GM18517 (cell line): ENCODE measurements around the gene ADCY10.
"Not testable (repeated sequence)": the region's sequence is repeated elsewhere in the genome, so short reads cannot be mapped to it uniquely, and the experiment has no call there.

Experiments
- ATAC-seq: cut with Tn5 transposase; IDR thresholded peaks from one replicate; pipeline ENCODE4 v1.9.1; 2021; ENCODE audit warnings: mild to moderate bottlenecking, moderate library complexity; ENCODE audit not compliant: unreplicated experiment

The ADCY10 gene

DNA sequence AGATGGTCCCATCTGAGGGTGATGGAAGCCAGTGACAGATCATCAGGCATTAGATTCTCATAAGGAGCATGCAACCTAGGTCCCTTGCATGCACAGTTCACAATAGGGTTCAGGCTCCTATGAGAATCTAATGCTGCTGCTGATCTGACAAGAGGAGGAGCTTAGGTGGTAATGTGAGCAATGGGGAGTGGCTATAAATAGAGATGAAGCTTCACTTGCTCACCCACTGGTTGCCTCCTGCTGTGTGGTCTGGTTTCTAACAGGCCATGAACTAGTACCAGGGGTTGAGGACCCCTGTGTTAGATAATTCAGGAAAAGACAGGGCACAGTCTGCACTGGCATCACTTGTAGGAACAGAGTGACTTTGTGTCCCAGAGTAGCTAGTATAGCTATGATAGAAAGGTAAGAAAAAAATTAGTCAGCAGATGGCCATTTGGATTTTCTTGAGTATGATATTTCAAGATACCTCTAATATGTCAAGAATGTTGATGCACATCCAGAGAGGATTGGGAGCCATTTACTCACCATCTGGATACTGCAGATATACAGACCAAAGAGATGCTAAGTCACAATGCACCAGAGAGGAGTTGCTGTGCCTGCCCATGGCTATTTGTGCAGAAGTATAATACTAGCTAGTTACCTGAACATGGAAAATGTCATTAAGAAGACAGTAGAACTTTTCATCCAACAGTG is 53.6 kb downstream of the ADCY10 start:
- no peak for ATAC-seq

- no peak for ATAC-seq
These were observed 57.1 kb downstream of the ADCY10 start for GRCh38 chr1:167856711-167857418.

GRCh38 chr1:167854184-167854583 is 59.8 kb downstream of the ADCY10 start:
- no peak for ATAC-seq

GRCh38 chr1:167849666-167850065 is 64.3 kb downstream of the ADCY10 start:
- no peak for ATAC-seq

DNA sequence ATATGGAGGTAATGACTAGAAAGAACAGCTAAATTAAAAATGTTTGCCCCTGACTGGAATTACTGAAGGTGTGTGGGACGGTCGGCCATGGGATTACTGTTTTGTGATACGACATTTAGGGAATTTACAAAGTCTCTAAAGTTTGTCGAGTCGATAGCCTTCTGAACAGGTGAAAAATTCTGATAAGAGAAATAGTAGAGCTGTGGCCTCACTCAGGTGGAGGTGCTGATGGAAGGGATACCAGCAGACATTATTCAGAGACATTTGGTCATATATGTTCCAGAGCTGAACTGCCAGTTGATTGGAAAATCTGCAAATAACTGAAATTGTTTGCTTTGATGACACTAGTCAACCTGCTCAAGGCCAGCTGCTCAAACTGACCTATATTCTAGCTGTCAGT is 71.1 kb downstream of the ADCY10 start:
- no peak for ATAC-seq

DNA sequence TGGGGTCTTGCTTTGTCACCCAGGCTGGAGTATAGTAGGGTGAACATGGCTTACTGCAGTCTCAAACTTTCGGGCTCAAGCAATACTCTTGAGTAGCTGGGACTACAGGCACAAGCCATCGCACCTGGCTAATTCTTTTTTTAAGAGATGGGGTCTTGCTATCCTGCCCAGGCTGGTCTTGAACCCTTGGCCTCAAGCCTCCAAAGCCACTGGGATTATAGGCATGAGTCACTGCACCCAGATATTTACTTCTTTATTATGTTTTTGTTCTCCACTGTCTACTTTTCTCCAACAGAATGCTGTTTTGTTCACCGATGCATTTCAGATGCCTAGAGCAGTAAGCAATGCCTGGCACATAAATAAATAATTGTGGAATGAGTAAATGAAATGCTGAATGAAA is 72.4 kb downstream of the ADCY10 start:
- no peak for ATAC-seq

DNA sequence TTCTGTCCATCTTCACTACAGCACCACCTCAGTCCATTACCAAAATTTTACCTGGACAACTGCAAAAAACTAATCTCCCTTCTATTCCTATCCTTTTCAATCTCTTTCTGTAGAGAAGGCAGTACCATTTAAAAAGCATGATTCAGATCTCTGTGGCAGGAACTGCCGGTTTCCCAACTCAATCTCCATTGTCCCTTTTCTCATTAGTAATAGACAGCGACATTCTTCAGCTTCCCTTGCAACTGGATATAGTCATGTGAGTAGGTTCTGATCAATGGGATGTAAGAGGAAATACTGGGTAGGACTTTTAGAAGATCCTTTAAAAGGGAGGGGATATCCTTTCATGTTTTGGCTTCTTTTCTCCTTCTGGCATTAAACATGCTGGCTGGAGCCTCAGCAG is 74.9 kb downstream of the ADCY10 start:
- ATAC-seq: no peak

DNA sequence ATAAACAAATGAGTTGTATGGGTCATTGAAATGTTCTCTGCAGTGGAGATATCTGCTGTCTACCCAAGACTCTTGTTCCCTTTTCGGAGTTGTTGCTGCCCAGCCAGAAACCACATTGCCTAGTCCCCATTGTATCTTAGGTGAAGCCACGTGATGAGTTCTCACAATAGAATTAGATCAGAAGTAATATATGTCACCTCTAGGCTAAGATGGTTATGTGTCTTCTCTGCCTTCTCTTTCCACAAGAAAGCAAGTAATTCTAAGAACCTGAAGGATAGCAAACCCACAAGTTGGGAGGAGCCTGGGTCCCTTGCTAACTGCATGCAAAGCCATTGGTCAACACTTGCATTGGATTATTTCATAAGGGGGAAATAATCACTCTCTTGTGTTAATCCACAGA is 76.6 kb downstream of the ADCY10 start:
- ATAC-seq: no peak

DNA sequence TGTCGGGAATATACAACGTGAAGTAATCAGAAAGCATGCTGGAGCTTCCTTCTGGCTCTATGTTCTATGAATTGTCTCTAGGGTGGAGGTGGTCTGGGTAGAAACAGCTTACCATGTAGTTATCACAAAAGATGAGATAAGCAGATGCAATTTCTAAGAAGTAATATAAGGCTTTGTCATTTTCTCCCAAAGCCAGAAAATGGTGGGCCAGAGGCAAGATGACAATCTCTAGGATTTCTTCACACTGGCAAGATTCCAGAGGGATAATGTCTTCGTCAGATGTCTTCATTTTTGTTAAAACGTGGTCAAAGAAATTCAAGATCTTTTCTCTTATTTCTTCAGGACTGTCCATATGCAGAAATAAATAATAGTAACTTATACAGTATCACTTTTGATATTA is 77.7 kb downstream of the ADCY10 start:
- ATAC-seq: no peak

GRCh38 chr1:167833904-167834303 is 80.0 kb downstream of the ADCY10 start:
- ATAC-seq: no peak

- ATAC-seq: no peak
These were observed 81.2 kb downstream of the ADCY10 start for GRCh38 chr1:167832693-167833092.

DNA sequence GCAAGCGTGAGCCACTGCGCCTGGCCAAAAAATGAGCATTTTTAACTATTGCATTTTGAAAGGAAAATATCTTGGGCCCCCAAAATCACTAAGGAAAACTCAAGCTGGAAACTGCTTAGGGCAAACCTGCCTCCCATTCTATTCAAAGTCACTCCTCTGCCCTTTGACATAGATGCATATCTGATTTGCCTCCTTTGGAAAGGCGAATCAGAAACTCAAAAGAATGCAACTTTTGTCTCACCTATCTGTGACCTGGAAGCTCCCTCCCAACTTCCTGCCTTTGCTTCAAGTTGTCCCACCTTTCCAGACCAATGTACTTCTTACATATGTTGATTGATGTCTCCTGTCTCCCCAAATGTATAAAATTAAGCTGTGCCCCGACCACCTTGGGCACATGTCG is 83.3 kb downstream of the ADCY10 start:
- ATAC-seq: not testable (repeated sequence)

DNA sequence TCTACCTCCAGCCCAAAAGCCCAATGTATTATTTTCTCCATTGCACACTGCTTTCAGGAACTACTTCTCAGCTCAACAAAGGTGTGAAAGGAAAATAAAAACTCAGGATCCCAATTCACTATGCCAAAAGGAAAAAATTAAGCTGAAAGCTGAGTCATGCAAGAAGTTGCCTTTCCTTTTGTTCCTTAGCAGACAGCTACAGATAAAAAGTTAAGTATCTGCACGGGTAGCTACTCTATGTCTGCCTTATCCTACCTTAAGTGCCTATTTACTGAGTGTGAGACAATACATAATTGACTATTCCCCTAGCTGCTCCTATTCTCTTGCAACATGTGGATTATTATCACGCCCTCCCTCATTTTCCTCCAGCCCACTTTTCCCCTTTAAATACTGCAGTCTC is 84.1 kb downstream of the ADCY10 start:
- no peak for ATAC-seq

DNA sequence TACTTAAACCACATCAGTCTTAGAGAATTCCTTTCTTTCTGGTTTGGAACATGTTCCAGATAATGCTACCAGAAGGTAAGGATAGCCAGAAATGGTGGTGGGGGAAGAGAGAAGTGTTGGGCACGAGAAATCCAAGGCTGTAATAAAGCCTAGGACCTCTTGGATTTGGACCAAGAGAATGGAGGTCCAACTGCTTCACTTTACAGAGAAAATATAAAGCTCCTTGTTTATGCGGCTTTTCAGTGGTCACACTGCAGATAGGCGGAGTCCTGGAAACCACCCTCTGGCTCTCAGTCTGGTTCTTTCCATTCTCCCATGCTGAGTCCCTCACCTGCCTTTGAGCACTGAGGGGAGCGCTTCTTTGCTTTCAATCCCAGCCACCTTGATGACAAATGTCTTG is 87.8 kb downstream of the ADCY10 start:
- ATAC-seq: no peak

DNA sequence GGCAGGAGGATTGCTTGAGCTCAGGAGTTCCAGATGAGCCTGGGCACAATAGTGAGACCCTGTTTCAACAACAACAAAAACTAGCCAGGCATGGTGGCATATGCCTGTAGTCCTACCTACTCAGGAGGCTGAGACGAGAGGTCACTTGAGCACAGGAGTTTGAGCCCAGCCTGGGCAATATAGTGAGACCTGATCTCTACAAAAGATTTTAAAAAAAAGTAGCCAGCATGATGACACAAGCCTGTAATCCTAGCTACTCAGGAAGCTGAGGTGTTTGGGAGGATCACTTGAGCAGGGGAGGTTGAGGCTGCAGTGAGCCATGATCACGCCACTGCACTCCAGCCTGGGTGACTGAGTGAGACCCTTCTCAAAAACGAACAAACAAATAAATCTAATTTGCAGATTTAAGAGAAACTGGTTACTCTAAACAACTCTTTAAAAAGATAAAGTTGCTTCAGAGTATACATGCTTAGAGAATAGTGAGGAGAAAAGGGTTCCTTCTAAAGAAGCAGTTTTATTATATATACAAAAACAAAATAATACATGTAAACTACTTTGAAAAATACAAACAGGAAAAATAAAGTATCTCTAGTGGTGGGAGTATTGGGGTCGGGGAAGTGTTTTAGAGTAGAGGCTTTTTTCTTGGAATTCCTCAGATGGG is 88.4 kb downstream of the ADCY10 start:
- ATAC-seq: no peak

GRCh38 chr1:167824163-167824794 is 89.7 kb downstream of the ADCY10 start:
- ATAC-seq: no peak

DNA sequence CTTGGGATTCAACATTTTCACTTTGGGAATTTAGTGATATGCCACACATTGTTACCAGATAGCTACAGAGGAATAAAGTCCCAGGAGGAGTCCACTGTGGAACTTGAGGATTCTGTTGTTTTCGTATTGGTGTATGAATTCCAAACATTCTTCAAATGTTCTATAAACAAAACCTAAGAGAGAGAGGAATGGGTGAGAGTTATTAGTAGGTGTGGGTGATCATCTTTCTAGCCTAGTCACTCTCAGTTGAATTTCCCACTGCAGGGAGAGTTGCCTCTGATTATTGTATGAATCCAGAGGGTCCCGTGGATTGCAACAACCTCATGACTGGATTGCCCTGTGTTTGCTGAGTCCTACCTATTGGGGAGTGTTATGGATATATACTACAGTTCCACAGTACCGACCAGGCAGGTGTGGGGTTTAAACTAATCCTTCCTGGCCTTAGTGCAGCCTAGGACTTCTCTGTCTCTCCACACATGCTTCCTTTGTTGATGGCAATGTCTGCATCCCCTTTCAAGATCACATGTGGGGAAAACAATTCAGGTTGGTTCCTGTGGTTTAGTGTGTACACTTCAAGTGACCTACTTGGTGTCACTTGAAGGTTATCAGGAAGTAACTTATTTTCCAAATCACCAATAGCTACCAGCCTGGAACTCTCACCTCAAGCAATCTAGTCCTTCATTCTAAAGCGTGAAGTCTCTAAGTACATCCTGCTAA is 91.8 kb downstream of the ADCY10 start:
- no peak for ATAC-seq

GRCh38 chr1:167821356-167821685 is 92.6 kb downstream of the ADCY10 start:
- ATAC-seq: no peak

DNA sequence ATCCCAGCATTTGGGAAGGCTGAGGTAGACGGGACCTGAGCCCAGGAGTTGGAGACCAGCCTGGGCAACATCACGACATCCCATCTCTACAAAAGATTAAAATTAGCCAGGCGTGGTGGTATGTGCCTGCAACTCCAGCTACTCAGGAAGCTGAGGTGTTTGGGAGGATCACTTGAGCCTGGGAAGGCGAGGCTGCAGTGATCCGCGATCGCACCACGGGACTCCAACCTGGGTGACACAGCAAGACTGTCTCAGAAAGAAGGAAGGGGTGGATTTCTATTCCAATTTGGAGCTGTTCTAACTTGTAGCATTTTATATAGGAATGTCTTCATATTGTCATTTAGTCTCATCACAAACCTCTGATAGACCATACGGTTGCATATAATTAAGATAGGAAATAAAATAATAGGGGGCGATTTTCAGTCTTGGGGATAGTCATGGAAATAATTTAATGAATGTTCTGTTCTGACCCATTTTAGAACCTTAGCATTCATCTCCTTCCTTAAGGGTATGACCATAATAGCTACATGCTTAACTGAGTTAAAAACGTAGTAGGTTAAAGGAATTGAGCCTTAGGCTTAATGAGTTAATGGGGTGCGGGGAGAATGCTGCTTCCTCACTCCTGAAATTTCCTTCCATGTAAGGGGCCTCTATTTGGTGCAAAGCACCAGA is 93.1 kb downstream of the ADCY10 start:
- no peak for ATAC-seq

DNA sequence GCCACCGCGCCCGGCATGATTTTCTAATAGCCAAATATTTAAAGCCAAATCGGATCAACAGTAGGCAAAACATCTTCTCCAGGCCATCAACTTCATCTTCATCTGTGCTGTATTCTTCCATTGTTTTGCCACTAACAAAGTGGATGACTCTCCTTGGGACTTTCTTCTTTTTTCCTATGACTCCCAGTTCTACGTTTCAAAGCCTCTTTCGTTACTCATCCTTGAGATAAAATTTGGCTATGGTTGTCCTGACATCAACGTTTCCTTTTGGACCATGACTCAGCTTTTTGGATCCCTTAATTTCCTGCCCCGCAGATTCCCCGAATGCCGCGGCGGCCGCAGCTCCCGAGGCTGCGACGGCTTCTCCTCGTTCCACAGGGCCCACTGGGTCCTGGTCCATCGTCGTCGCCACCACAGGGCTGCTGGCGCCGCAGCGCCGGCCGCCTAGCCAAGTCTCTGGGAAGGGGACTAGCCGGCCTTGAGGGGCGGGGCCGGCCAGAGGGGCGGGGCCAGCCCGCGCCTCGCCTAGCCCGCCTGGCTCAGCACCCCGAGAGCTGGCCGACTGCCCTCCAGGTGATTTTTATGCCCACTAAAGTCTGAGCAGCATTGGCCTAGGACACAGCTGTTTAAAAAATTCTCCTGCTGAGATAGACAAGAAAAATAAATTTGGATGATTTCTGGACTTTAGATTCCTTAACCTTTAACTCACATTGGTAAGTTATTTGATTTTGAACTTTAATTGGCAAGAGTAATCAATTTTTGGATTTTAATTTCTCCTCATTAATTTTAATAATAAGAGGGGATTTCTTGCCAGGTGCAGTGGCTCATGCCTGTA is 93.9 kb downstream of the ADCY10 start:
- ATAC-seq: no peak
